GM12891 (cell line): ENCODE data around the gene SSUH2.

Experiments
- PAX5 ChIP-seq: IDR thresholded peaks from 2 replicates; pipeline ENCODE4 v1.6.1; 2011; ENCODE audit warnings: low read length, moderate library complexity, mild to moderate bottlenecking; ENCODE audit not compliant: insufficient read depth, severe bottlenecking
- POLR2A ChIP-seq: IDR thresholded peaks from 2 replicates; pipeline ENCODE4 v1.6.1; 2011; ENCODE audit warnings: low read depth, low read length, control low read depth
- POLR2AphosphoS5 ChIP-seq: IDR thresholded peaks from 2 replicates; pipeline ENCODE4 v1.6.1; 2011; ENCODE audit warnings: low read depth, low read length, control low read depth
- SPI1 ChIP-seq: IDR thresholded peaks from 2 replicates; pipeline ENCODE4 v1.6.1; 2011; ENCODE audit warnings: low read depth, low read length, control low read depth
- TAF1 ChIP-seq: IDR thresholded peaks from 2 replicates; pipeline ENCODE4 v1.6.1; 2011; ENCODE audit warnings: low read depth, low read length, control low read depth

- TF ChIP-seq POLR2AphosphoS5 (no peak), SPI1 (no peak), POLR2A (no peak), TAF1 (no peak), PAX5 (no peak)
Measured at GRCh38 chr3:8643693-8644365, 769 bp downstream of the SSUH2 start.
